H1 (cell line): ENCODE data around the gene CEACAM16. TPM values are rescaled to one million over a fixed set of nuclear protein-coding genes. Genes with fewer than 3 reads are reported as not detected.
A peak's percentile ranks its signal among the peaks of the same experiment; 100 is the strongest.

ENCODE experiments used
- CTCF ChIA-PET: fragments of 300-600 bp; sonication (Branson Sonifier 250); formaldehyde crosslinking; loops from one replicate; lab custom pipeline; 2021; ENCODE audit not compliant: partially characterized antibody; lab: Charles Lee
- POLR2A ChIA-PET: fragments of 300-600 bp; sonication (Branson Sonifier 250); formaldehyde crosslinking; loops from one replicate; lab custom pipeline; 2021; ENCODE audit warnings: inconsistent platforms; ENCODE audit not compliant: partially characterized antibody; lab: Charles Lee
- DNase-seq, 2 experiments: peaks; one replicate each; pipeline versions ENCODE4 v3.0.0 to v3.0.0-alpha.2; 2010 to 2022; ENCODE audit warnings: low spot score in 2 of 2, low read depth in 1 of 2, mixed read lengths in 1 of 2
- FAIRE-seq: peaks from 2 replicates; lab custom pipeline; 2011; peaks lifted over from hg19 to GRCh38; lab: Jason Lieb, UNC
- H2AFZ ChIP-seq: 2 replicates; pipeline ENCODE4 v1.8.1; 2012; ENCODE audit warnings: low read length, inconsistent platforms
- H2AK5ac ChIP-seq: 2 replicates; pipeline ENCODE4 v1.6.1; 2013; ENCODE audit warnings: low read depth, low read length
- H2BK120ac ChIP-seq: replicated peaks from 2 replicates; pipeline ENCODE3; 2013; ENCODE audit warnings: low read depth, low read length, inconsistent platforms
- H2BK12ac ChIP-seq: 2 replicates; pipeline ENCODE4 v1.6.1; 2013; ENCODE audit warnings: low read depth, low read length
- H2BK15ac ChIP-seq: 2 replicates; pipeline ENCODE4 v1.6.1; 2013; ENCODE audit warnings: low read length
- H2BK20ac ChIP-seq: 2 replicates; pipeline ENCODE4 v1.6.1; 2013; ENCODE audit warnings: low read length
- H2BK5ac ChIP-seq: 2 replicates; pipeline ENCODE4 v1.6.1; 2013; ENCODE audit warnings: low read depth, low read length
- H3K14ac ChIP-seq: 2 replicates; pipeline ENCODE4 v1.6.1; 2013; ENCODE audit warnings: inconsistent platforms; ENCODE audit not compliant: insufficient read length
- H3K18ac ChIP-seq: 2 replicates; pipeline ENCODE4 v1.6.1; 2013; ENCODE audit warnings: low read length; ENCODE audit errors: extremely low read depth
- H3K23ac ChIP-seq: 2 replicates; pipeline ENCODE4 v1.6.1; 2013; ENCODE audit warnings: inconsistent platforms; ENCODE audit not compliant: insufficient read length
- H3K23me2 ChIP-seq: 2 replicates; pipeline ENCODE4 v1.6.1; 2013; ENCODE audit warnings: low read depth, low read length
- H3K27ac ChIP-seq: 2 replicates; pipeline ENCODE4 v1.6.1; 2011; ENCODE audit warnings: low read depth, low read length, inconsistent platforms
- H3K27me3 ChIP-seq, 4 experiments: replicated peaks in 1 of 4; 1 replicate in 1 of 4; 2 replicates in 3 of 4; pipeline versions ENCODE4 v1.6.1 to v1.8.1; 2011 to 2013; ENCODE audit warnings: low read length in 3 of 4, mild to moderate bottlenecking in 3 of 4, inconsistent platforms in 2 of 4, mixed read lengths in 2 of 4, moderate library complexity in 1 of 4; ENCODE audit not compliant: control insufficient read depth in 3 of 4, insufficient read depth in 3 of 4; ENCODE audit errors: extremely low read depth in 1 of 4
- H3K36me3 ChIP-seq, 4 experiments: 2 replicates each; pipeline versions ENCODE4 v1.6.1 to v1.8.1; 2011 to 2013; ENCODE audit warnings: mild to moderate bottlenecking in 4 of 4, low read length in 3 of 4, moderate library complexity in 2 of 4, control low read depth in 1 of 4, inconsistent platforms in 1 of 4; ENCODE audit not compliant: insufficient read depth in 4 of 4, control insufficient read depth in 2 of 4
- H3K4ac ChIP-seq: replicated peaks from 2 replicates; pipeline ENCODE3; 2013; ENCODE audit warnings: low read length, low read depth, mixed read lengths, inconsistent platforms; ENCODE audit not compliant: insufficient read length
- H3K4me1 ChIP-seq, 4 experiments: replicated peaks in 1 of 4; 1 replicate in 1 of 4; 2 replicates in 3 of 4; pipeline versions ENCODE4 v1.6.1 to v1.8.1; 2011 to 2013; ENCODE audit warnings: low read length in 3 of 4, inconsistent platforms in 2 of 4, mixed read lengths in 1 of 4; ENCODE audit not compliant: insufficient read depth in 4 of 4, control insufficient read depth in 3 of 4
- H3K4me2 ChIP-seq, 2 experiments: 2 replicates each; pipeline versions ENCODE4 v1.6.1 to v1.8.1; 2011 to 2013; ENCODE audit warnings: low read depth in 2 of 2, low read length in 2 of 2, control low read depth in 1 of 2, inconsistent platforms in 1 of 2, mild to moderate bottlenecking in 1 of 2; ENCODE audit not compliant: insufficient read depth in 1 of 2
- H3K4me3 ChIP-seq, 4 experiments: fragments of 200-600, 300-600 bp in 1 of 4; sonication (generic), shearing (Covaris generic), sonication (Bioruptor Twin) in 1 of 4; 2 replicates each; pipeline versions ENCODE4 v1.5.1 to v1.8.1; 2011 to 2016; ENCODE audit warnings: low read length in 4 of 4, low read depth in 3 of 4, control low read depth in 2 of 4, inconsistent platforms in 2 of 4, mild to moderate bottlenecking in 2 of 4, mixed read lengths in 1 of 4, moderate library complexity in 1 of 4; ENCODE audit not compliant: insufficient read depth in 2 of 4; ENCODE audit errors: extremely low read depth in 1 of 4
- H3K56ac ChIP-seq: replicated peaks from 2 replicates; pipeline ENCODE3; 2013; ENCODE audit warnings: low read depth, mild to moderate bottlenecking, mixed read lengths, low read length, inconsistent platforms; ENCODE audit not compliant: insufficient read length
- H3K79me1 ChIP-seq: 2 replicates; pipeline ENCODE4 v1.6.1; 2013; ENCODE audit warnings: low read depth, low read length, control low read depth
- H3K79me2 ChIP-seq, 2 experiments: 2 replicates each; pipeline versions ENCODE4 v1.6.1 to v1.8.1; 2012 to 2013; ENCODE audit warnings: low read length in 2 of 2, mild to moderate bottlenecking in 2 of 2, inconsistent platforms in 1 of 2; ENCODE audit not compliant: insufficient read depth in 2 of 2, control insufficient read depth in 1 of 2
- H3K9ac ChIP-seq, 4 experiments: replicated peaks in 1 of 4; 1 replicate in 1 of 4; 2 replicates in 3 of 4; pipeline versions ENCODE4 v1.6.1 to v1.8.1; 2011 to 2013; ENCODE audit warnings: low read depth in 3 of 4, low read length in 3 of 4, control low read depth in 2 of 4, mild to moderate bottlenecking in 2 of 4, moderate library complexity in 2 of 4, inconsistent platforms in 1 of 4; ENCODE audit errors: extremely low read depth in 1 of 4
- H3K9me3 ChIP-seq, 2 experiments: 2 replicates each; pipeline versions ENCODE4 v1.6.1 to v1.8.1; 2012 to 2013; ENCODE audit warnings: mild to moderate bottlenecking in 2 of 2, moderate library complexity in 2 of 2, control low read depth in 1 of 2, inconsistent platforms in 1 of 2, low read depth in 1 of 2, low read length in 1 of 2, mixed read lengths in 1 of 2; ENCODE audit not compliant: insufficient read depth in 2 of 2
- H4K20me1 ChIP-seq, 2 experiments: replicated peaks in 1 of 2; 2 replicates each; pipeline versions ENCODE3 to v1.8.1; 2011 to 2013; ENCODE audit warnings: inconsistent platforms in 2 of 2, low read length in 2 of 2, mild to moderate bottlenecking in 1 of 2; ENCODE audit not compliant: insufficient read depth in 2 of 2, control insufficient read depth in 1 of 2
- H4K5ac ChIP-seq: 2 replicates; pipeline ENCODE4 v1.6.1; 2013; ENCODE audit warnings: low read length, low read depth, mixed read lengths, inconsistent platforms; ENCODE audit not compliant: insufficient read length
- H4K8ac ChIP-seq: 2 replicates; pipeline ENCODE4 v1.8.0; 2013; ENCODE audit warnings: mild to moderate bottlenecking, moderate library complexity, low read length, inconsistent platforms; ENCODE audit not compliant: insufficient read depth; ENCODE audit errors: extremely low read depth
- H4K91ac ChIP-seq: replicated peaks from 2 replicates; pipeline ENCODE3; 2013; ENCODE audit warnings: low read length, mixed read lengths, inconsistent platforms; ENCODE audit not compliant: insufficient read length
- CTCF ChIP-seq, 3 experiments: IDR thresholded peaks; 1 replicate in 2 of 3; 2 replicates in 1 of 3; pipeline versions ENCODE4 v1.5.1 to v1.6.1; 2011; ENCODE audit warnings: low read length in 3 of 3, mild to moderate bottlenecking in 3 of 3, inconsistent platforms in 2 of 3, low read depth in 1 of 3, moderate library complexity in 1 of 3; ENCODE audit not compliant: insufficient read depth in 1 of 3; ENCODE audit errors: control extremely low read depth in 1 of 3
- GABPA ChIP-seq: IDR thresholded peaks from 2 replicates; pipeline ENCODE4 v1.6.1; 2011; ENCODE audit warnings: mild to moderate bottlenecking, low read length, moderate library complexity, borderline replicate concordance; ENCODE audit not compliant: insufficient read depth
- HDAC2 ChIP-seq, 2 experiments: fragments of 300-600 bp in 1 of 2; sonication (generic) in 1 of 2; IDR thresholded peaks; 2 replicates each; pipeline ENCODE4 v1.6.1; 2011 to 2012; ENCODE audit warnings: low read depth in 2 of 2, low read length in 2 of 2, mild to moderate bottlenecking in 2 of 2, moderate library complexity in 2 of 2, borderline replicate concordance in 1 of 2, inconsistent platforms in 1 of 2
- RAD21 ChIP-seq, 2 experiments: IDR thresholded peaks in 1 of 2; conservative IDR thresholded peaks in 1 of 2; 2 replicates each; pipeline ENCODE4 v1.6.1; 2011; ENCODE audit warnings: low read depth in 2 of 2, low read length in 2 of 2, improper control_type of control experiment in 1 of 2, inconsistent platforms in 1 of 2, mild to moderate bottlenecking in 1 of 2, moderate library complexity in 1 of 2
- WGBS, 2 experiments: shearing (Covaris generic) in 1 of 2; methylation state at CpG; one replicate each; pipeline versions ENCODE4 v1.1.6 to v1.1.7; 2013 to 2015; ENCODE audit warnings: low lambda C conversion rate in 2 of 2, mixed read lengths in 2 of 2, inconsistent platforms in 1 of 2, low coverage in 1 of 2, missing lambda C conversion rate in 1 of 2; ENCODE audit not compliant: insufficient replicate concordance in 2 of 2, insufficient coverage in 1 of 2, insufficient read length in 1 of 2; ENCODE audit errors: extremely low coverage in 1 of 2, missing lambda C conversion rate in 1 of 2; 5-methylcytosine and 5-hydroxymethylcytosine counted together
- polyA plus RNA-seq, 7 experiments: library from polyadenylated mRNA; depleted of rRNA in 3 of 7; stranded (reverse) in 5 of 7; unstranded in 2 of 7; fragments of >200 nt in 5 of 7; fragments of 200-250 nt in 2 of 7; gene quantifications; 1 replicate in 5 of 7; 2 replicates in 1 of 7; 4 replicates in 1 of 7; pipeline versions ENCODE4 v1.2.1 to v1.2.3, GENCODE V29; 2011 to 2013; ENCODE audit warnings: missing spikeins in 2 of 7, mixed read lengths in 2 of 7
- total RNA-seq: library from RNA; stranded (reverse); fragmentation: NEBNext Ultra II Directional; extraction: Animal tissue kit (Norgen Biotek cat#: 25700); gene quantifications from 2 replicates; pipeline ENCODE4 v1.2.1, GENCODE V29; 2021

Gene CEACAM16
- total and polyA plus RNA-seq, 2 of the 8 experiments (the other 6 are each of a cell fraction or from before 2014, with no cell fraction given): not detected

DNA sequence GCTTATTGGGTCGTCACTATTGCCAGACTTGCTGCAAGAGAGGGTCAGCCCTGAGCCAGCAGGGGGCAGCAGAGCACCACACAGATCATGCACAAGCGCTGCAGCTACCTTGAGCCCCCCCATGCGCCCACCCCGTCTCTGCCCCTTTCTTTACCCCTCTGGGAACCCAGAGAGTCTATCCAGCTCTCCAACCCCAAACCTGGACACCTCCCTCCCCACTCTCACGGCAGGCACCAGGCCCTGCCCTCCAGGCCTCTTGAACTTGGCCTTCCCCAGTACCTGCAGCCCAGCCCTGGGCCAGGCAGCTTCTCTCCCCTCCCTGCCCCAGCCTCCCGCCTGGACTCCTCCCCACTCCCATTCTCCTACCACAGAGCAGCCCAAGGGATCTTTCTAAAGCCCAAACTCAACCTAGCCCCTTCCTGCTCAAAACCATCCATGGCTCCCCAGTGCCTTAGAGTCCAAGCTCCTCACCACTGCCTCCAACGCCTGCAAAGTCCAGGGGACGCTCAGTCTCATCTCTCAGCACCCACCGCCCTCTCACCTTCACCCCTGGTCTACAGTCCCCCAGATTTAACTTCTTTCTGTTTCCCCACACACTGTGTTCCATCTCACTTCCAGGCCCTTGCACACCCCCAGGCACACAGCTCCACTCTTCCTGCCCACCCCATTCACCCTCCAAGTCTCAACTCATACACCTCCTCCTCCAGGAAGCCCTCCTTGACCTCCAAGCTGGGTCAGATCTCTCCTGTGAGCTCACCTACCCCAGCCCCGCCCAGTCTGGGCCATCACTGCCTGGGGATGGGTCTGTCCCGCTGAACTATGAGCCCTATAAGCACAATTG, 9.4 kb upstream of the CEACAM16 start:
- CTCF ChIA-PET: interaction anchor here (0.5 to 11.2 kb wide), 45 partner anchors 9 to 1962 kb away, joined by 3 to 134 read pairs (median 5); partner anchors contain the start of genes CBLC and NECTIN2
- Histone ChIP-seq H3K4me1 (peaks cover 0 to 12% (median 2%) of the 10 kb centered on the region in 4 experiments; a peak in 4 of 7 replicates), H4K8ac (peak overlapping the region; percentile 35; the same call in 1 of the 2 replicates), H3K4ac (no peak overlapping the region), H2BK15ac (peak overlapping the region; percentile 88; the same call in 1 of the 2 replicates), H3K36me3 (no peaks in the 10 kb centered on the region), H3K9ac (no peak overlapping the region), H3K79me2 (no peaks in the 10 kb centered on the region), H2AK5ac (peak overlapping the region; percentile 10; the same call in 1 of the 2 replicates), H4K20me1 (no peaks in the 10 kb centered on the region), H4K91ac (peak overlapping the region; percentile 72), H3K9me3 (no peaks in the 10 kb centered on the region), H2BK120ac (no peak overlapping the region), H3K23me2 (no peaks in the 10 kb centered on the region; the same call in 1 of the 2 replicates), H3K4me3 (peak overlapping the region in 1 of 4 experiments; percentile 34; a peak in 1 of 8 replicates), H3K27ac (no peak overlapping the region), H2BK20ac (peak overlapping the region; percentile 93; the same call in 1 of the 2 replicates), H3K18ac (peak overlapping the region; percentile 95), H4K5ac (no peak overlapping the region), H3K27me3 (no peaks in the 10 kb centered on the region), H3K14ac (no peak overlapping the region), H3K4me2 (peak overlapping the region in 1 of 2 experiments; percentile 55; a peak in 3 of 4 replicates), H2BK12ac (peak overlapping the region; percentile 94; the same call in 1 of the 2 replicates), H3K23ac (no peak overlapping the region), H3K79me1 (no peaks in the 10 kb centered on the region), H2AFZ (peak overlapping the region; percentile 54; the same call in 1 of the 2 replicates), H2BK5ac (peak overlapping the region; percentile 66; the same call in 1 of the 2 replicates), H3K56ac (no peak overlapping the region)
- FAIRE-seq (no peak), DNase-seq (peak; percentile 65 to 96)
- POLR2A ChIA-PET: interaction anchor here (1.0 to 1.5 kb wide), 5 partner anchors 33 to 83 kb away, joined by 3 to 5 read pairs (median 3); no protein-coding TSS in a partner anchor
- 44% methylated on average over 11 of the region's 11 CpGs; no CpG with 5 or more reads in 1 of the 2 experiments for WGBS, 2 experiments
- TF ChIP-seq HDAC2 (IDR thresholded peaks at IDR 0.05; ENCODE audit: borderline replicate concordance in 1 of 2, low read depth in 2 of 2, low read length in 2 of 2): no peak
- peak; percentile 92 to 94 (median 93) for TF ChIP-seq CTCF (IDR thresholded peaks at IDR 0.05; ENCODE audit: control extremely low read depth in 1 of 3, insufficient read depth in 1 of 3, low read depth in 1 of 3, low read length in 3 of 3)
- no peak for TF ChIP-seq GABPA
- TF ChIP-seq RAD21 (IDR thresholded peaks at IDR 0.05 in 1 of 2, conservative IDR thresholded peaks at IDR 0.05 in 1 of 2; ENCODE audit: low read depth in 2 of 2, low read length in 2 of 2): peak; percentile 90 to 91
